AG09309 (cell line): ENCODE measurements around the gene CD226.
A peak's percentile ranks its signal among the peaks of the same experiment; 100 is the strongest.

Source experiments
- DNase-seq: peaks from one replicate; pipeline ENCODE4 v3.0.0-alpha.2; 2010; ENCODE audit warnings: low read depth
- H3K4me3 ChIP-seq: 2 replicates; pipeline ENCODE4 v1.5.1; 2011; ENCODE audit warnings: mild to moderate bottlenecking, low read depth, low read length, moderate library complexity; ENCODE audit not compliant: control insufficient read depth
- TF ChIP-seq, protein P1 (sequence below): IDR thresholded peaks from 2 replicates; pipeline ENCODE4 v1.5.1; 2011; ENCODE audit warnings: mild to moderate bottlenecking, low read depth, low read length, inconsistent platforms; ENCODE audit not compliant: insufficient read depth, control insufficient read depth; ENCODE audit errors: missing control alignments

CD226 gene

GRCh38 chr18:69956665-69957620, 9.3 kb upstream of the CD226 start:
- no peak overlapping the region for H3K4me3 ChIP-seq
- DNase-seq, result no peak
- TF ChIP-seq, protein P1, sequence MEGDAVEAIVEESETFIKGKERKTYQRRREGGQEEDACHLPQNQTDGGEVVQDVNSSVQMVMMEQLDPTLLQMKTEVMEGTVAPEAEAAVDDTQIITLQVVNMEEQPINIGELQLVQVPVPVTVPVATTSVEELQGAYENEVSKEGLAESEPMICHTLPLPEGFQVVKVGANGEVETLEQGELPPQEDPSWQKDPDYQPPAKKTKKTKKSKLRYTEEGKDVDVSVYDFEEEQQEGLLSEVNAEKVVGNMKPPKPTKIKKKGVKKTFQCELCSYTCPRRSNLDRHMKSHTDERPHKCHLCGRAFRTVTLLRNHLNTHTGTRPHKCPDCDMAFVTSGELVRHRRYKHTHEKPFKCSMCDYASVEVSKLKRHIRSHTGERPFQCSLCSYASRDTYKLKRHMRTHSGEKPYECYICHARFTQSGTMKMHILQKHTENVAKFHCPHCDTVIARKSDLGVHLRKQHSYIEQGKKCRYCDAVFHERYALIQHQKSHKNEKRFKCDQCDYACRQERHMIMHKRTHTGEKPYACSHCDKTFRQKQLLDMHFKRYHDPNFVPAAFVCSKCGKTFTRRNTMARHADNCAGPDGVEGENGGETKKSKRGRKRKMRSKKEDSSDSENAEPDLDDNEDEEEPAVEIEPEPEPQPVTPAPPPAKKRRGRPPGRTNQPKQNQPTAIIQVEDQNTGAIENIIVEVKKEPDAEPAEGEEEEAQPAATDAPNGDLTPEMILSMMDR, result no peak

DNA sequence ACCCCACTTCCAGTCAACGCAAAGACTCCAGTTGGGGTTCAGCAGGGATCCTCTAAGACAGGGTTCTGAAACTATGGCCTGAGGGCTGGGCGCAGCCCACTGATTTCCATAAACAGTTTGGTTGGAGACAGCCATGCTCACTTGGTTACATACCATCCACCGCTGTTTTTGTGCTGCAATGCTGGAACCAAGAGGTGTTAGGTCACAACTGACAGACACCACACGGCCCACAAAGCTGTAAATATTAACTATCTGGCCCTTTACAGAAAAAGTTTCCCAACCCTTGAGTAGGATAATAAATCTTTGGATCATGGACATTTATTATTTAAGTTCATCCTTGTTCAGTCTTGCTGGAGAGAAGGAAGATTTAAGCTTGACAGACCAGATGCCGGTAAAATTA, 8.4 kb upstream of the CD226 start:
- no peak overlapping the region for H3K4me3 ChIP-seq
- DNase-seq, result peak; percentile 44
- TF ChIP-seq, protein P1, result no peak

DNA sequence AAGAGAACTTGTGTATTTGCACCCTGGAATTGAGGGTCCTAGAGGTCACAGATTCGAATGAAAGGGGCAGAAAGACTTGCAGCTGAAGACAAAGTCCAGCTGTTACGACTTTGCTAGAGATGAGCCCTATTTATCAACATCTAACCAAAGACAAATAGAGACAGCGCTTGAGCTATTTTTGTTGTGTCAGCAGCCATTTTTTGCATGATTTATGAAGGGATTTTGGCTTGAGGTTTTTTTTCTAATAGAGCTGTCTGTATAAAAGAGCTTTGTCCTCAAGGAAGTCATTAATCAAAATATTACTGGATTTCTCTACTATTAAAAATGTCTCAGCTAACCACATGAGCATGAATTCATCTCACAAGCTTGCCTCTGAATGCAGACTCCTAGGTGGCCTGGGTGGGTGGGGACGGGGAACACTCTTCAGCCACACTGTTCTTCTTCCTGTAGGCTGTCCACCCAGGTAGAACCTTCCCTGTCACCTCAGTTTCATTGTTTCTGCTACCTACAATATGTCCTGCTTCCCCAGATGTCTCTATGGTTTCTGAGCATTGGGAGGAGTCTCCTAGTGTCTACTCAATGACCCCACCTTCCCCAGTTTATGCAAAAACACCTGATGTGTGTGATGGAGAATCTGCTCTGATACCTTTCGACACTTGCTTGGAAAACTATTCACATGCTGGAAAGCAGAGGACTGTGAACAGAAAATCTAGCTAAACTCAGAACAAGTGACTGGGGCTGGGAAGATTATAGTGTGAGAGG, 7.2 kb upstream of the CD226 start:
- DNase-seq, result no peak
- TF ChIP-seq, protein P1, result no peak

DNA sequence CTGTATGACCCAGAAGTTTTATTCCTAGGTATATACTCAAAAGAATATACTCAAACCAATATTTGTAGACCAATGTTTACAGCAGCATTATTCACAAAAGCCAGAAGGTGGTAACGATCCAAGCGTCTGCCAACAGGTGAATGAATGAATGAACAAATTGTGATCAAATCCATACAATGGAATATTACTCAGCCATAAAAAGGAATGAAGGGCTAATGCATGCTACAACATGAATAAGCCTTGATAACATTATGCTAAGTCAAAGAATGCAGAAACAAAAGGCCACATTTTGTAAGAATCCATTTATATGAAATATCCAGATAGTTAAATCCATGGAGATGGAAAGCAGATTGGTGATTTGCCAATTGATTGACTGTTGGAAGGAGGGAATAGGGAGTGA, 5.5 kb upstream of the CD226 start:
- TF ChIP-seq, protein P1, result no peak
- no peak for DNase-seq
- H3K4me3 ChIP-seq, result no peak overlapping the region

More for the DNA sequence above, 7.2 kb upstream of the CD226 start:
- no peak overlapping the region for H3K4me3 ChIP-seq

DNA sequence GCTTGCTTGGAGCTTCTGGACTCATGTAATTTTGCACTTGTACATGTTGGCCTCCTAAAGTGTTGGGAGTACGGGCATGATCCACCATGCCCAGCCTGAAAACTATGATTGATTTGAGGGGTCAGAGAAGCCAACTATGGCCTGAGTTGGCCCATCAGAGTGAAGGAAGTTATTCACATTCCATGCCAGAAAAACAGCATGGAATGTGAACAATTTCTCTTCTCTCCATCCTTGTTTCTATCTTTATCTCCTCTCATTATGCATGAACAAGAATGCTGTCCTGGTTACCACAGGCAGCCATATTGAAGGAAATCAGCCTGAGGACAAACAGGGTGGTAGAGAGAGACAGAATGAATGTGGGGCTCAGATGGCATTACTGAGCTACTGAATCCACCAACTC, 3.5 kb upstream of the CD226 start:
- TF ChIP-seq, protein P1, result no peak
- no peak for DNase-seq
- H3K4me3 ChIP-seq, result no peak overlapping the region

DNA sequence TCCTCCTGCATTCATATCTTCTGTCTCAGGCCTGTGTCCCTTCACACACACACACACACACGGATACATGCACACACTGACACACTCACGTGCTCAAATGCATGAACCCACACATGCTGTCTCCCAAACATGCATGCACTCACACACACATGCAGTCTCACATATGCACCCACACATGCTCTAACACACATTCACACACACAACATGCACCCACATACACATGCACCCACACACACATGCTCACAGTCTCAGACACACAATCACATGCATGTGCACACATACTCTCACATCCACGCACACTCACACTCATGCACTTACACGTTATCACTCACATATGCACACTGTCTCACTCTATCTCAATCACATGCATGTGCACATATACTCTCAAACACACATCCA, 1.9 kb upstream of the CD226 start:
- no peak overlapping the region for H3K4me3 ChIP-seq
- TF ChIP-seq, protein P1, result no peak
- no peak for DNase-seq
